Brain microvascular endothelial cell (primary cell): ENCODE data around the gene TUBB4A.
"Not testable (repeated sequence)": the region's sequence is repeated elsewhere in the genome, so short reads cannot be mapped to it uniquely, and the experiment has no call there.

Source experiments
- DNase-seq: peaks from one replicate; pipeline ENCODE4 v3.0.0-alpha.2; 2020
- H3K27ac ChIP-seq: fragments of 250-450 bp; sonication (Bioruptor Pico); 2 replicates; pipeline ENCODE4 v1.5.1; 2020; ENCODE audit warnings: mild to moderate bottlenecking, moderate library complexity
- H3K27me3 ChIP-seq: fragments of 250-450 bp; sonication (Bioruptor Pico); replicated peaks from 2 replicates; pipeline ENCODE4 v1.5.1; 2020; ENCODE audit warnings: mild to moderate bottlenecking
- H3K36me3 ChIP-seq: fragments of 250-450 bp; sonication (Bioruptor Pico); replicated peaks from 2 replicates; pipeline ENCODE4 v1.5.1; 2020; ENCODE audit warnings: mild to moderate bottlenecking
- H3K4me3 ChIP-seq: 2 replicates; pipeline ENCODE4 v1.5.1; 2011; ENCODE audit warnings: low read depth, mild to moderate bottlenecking, control low read depth, low read length, moderate library complexity
- CTCF ChIP-seq: IDR thresholded peaks from 2 replicates; pipeline ENCODE4 v1.5.1; 2011; ENCODE audit warnings: low read depth, mild to moderate bottlenecking, moderate library complexity, low read length, control low read depth, inconsistent platforms; ENCODE audit errors: missing control alignments
- in situ Hi-C: cut with HindIII; loops from 2 replicates; pipeline ENCODE4 v1.10.0; 2017; ENCODE audit warnings: low sequenced_read_pairs, low pct_ligation_motif_present

TUBB4A gene

GRCh38 chr19:6501740-6502648 is at the start of gene TUBB4A:
Gene TUBB4A (minus strand): TSS chr19:6502309. CDS start chr19:6502212, 97 bp downstream.
- TF ChIP-seq CTCF = no peak
- H3K27ac ChIP-seq = no peak within 1 kb of the TSS
- in situ Hi-C loops = no loop called here
- H3K27me3 ChIP-seq = peaks cover 12% of the 10 kb centered on the region
- no peaks in the 10 kb centered on the region for H3K36me3 ChIP-seq
- no peak within 1 kb of the TSS for H3K4me3 ChIP-seq
- no peak for DNase-seq

GRCh38 chr19:6551091-6551490 is 49.0 kb upstream of the TUBB4A start:
- in situ Hi-C loops = no loop called here
- Histone ChIP-seq H3K36me3 (no peaks in the 10 kb centered on the region), H3K4me3 (no peak overlapping the region), H3K27me3 (no peaks in the 10 kb centered on the region), H3K27ac (no peak overlapping the region)
- no peak for DNase-seq
- no peak for TF ChIP-seq CTCF

- in situ Hi-C loops, H3K27me3 ChIP-seq, H3K36me3 ChIP-seq, H3K4me3 ChIP-seq, H3K27ac ChIP-seq, DNase-seq: not testable (repeated sequence)
These were observed 48.6 kb upstream of the TUBB4A start for GRCh38 chr19:6550679-6551078.

- no peak overlapping the region for H3K4me3 ChIP-seq
- H3K27ac ChIP-seq = no peak overlapping the region
- no peaks in the 10 kb centered on the region for H3K36me3 ChIP-seq
- no peak for DNase-seq
- TF ChIP-seq CTCF = no peak
- no peaks in the 10 kb centered on the region for H3K27me3 ChIP-seq
- in situ Hi-C loops = no loop called here
These were observed 41.8 kb upstream of the TUBB4A start for GRCh38 chr19:6543866-6544347.

- no peak for TF ChIP-seq CTCF
- Histone ChIP-seq H3K4me3 (no peak overlapping the region), H3K27me3 (no peaks in the 10 kb centered on the region), H3K27ac (no peak overlapping the region), H3K36me3 (no peaks in the 10 kb centered on the region)
- in situ Hi-C loops = no loop called here
- no peak for DNase-seq
These were observed 39.0 kb upstream of the TUBB4A start for GRCh38 chr19:6540918-6541689.

GRCh38 chr19:6539514-6539913 is 37.4 kb upstream of the TUBB4A start:
- Histone ChIP-seq H3K27me3 (no peaks in the 10 kb centered on the region), H3K27ac (no peak overlapping the region), H3K4me3 (no peak overlapping the region), H3K36me3 (no peaks in the 10 kb centered on the region)
- in situ Hi-C loops = no loop called here
- no peak for DNase-seq
- no peak for TF ChIP-seq CTCF
